K562 (cell line): ENCODE results near the gene TNFRSF13B. TPM values are rescaled to one million over a fixed set of nuclear protein-coding genes. Genes with fewer than 3 reads are reported as not detected.

Experiments
- SMARCB1 ChIP-seq: IDR thresholded peaks from 2 replicates; pipeline ENCODE4 v1.6.1; 2011; ENCODE audit warnings: improper control_type of control experiment, low read depth; ENCODE audit not compliant: insufficient read length
- TAF15 ChIP-seq: fragments of 200-400 bp; formaldehyde crosslinking; IDR thresholded peaks from 2 replicates; pipeline ENCODE4 v1.6.1; 2017; ENCODE audit warnings: mild to moderate bottlenecking, low read depth, low read length, moderate library complexity
- TEAD1 ChIP-seq, 2 experiments: fragments of 450-650 bp in 1 of 2; sonication (generic) in 1 of 2; formaldehyde crosslinking; IDR thresholded peaks; 2 replicates each; pipeline versions ENCODE4 v1.4.0 to v1.8.0; 2020 to 2022; ENCODE audit warnings: mild to moderate bottlenecking in 2 of 2, missing genetic modification reagents in 1 of 2
- UBTF ChIP-seq, 2 experiments: IDR thresholded peaks; 2 replicates each; pipeline ENCODE4 v1.6.1; 2012; ENCODE audit warnings: improper control_type of control experiment in 2 of 2, low read depth in 2 of 2, low read length in 2 of 2, borderline replicate concordance in 1 of 2
- ZBTB40 ChIP-seq, 2 experiments: fragments of 450-650 bp in 1 of 2; sonication (generic) in 1 of 2; formaldehyde crosslinking in 1 of 2; IDR thresholded peaks; 2 replicates each; pipeline versions ENCODE4 v1.7.1 to v1.9.0; 2016 to 2022; ENCODE audit warnings: inconsistent platforms in 1 of 2, mild to moderate bottlenecking in 1 of 2, missing genetic modification reagents in 1 of 2
- ZBTB8A ChIP-seq: fragments of 450-650 bp; IDR thresholded peaks from 2 replicates; pipeline ENCODE4 v1.6.1; 2018; ENCODE audit warnings: mild to moderate bottlenecking, moderate library complexity; ENCODE audit not compliant: partially characterized antibody
- ZNF232 ChIP-seq: sonication (generic); formaldehyde crosslinking; IDR thresholded peaks from 2 replicates; pipeline ENCODE4 v1.8.0; 2022; ENCODE audit warnings: mild to moderate bottlenecking, missing genetic modification reagents
- polyA plus RNA-seq, 8 experiments: library from polyadenylated mRNA; depleted of rRNA in 4 of 8; stranded (reverse) in 5 of 8; unstranded in 3 of 8; fragments of >200 nt; fragmentation: Nextera tagmentation in 2 of 8; fragmentation: Illumina TruSeq in 1 of 8; extraction: Ambion mirVana in 2 of 8; extraction: Trizol in 1 of 8; gene quantifications; 2 replicates each; pipeline versions ENCODE4 v1.2.1 to v1.2.3, GENCODE V29; 2011 to 2014; ENCODE audit warnings: inconsistent platforms in 1 of 8, missing spikeins in 1 of 8
- total RNA-seq, 7 experiments: library from RNA; depleted of rRNA in 6 of 7; stranded (reverse); fragments of >200 nt in 6 of 7; fragmentation: Illumina TruSeq in 2 of 7; extraction: Trizol in 2 of 7; gene quantifications; 2 replicates each; pipeline versions ENCODE4 v1.2.1 to v1.2.3, GENCODE V29; 2011 to 2021; ENCODE audit warnings: low replicate concordance in 1 of 7
- TF ChIP-seq, protein P1 (sequence below): fragments of 450-650 bp; formaldehyde crosslinking; IDR thresholded peaks from 2 replicates; pipeline ENCODE4 v1.4.0; 2020; ENCODE audit warnings: mild to moderate bottlenecking, moderate library complexity

Gene TNFRSF13B
- total and polyA plus RNA-seq, 9 of the 15 experiments (the other 6 are each of a cell fraction or from before 2014, with no cell fraction given), result not detected

- TF ChIP-seq UBTF (IDR thresholded peaks at IDR 0.05; ENCODE audit: borderline replicate concordance in 1 of 2, low read depth in 2 of 2, low read length in 2 of 2) (no peak), ZBTB40 (IDR thresholded peaks at IDR 0.05) (no peak), ZBTB40 (CRISPR knock-in tag; IDR thresholded peaks at IDR 0.05) (no peak), ZNF232 (no peak), SMARCB1 (no peak), ZBTB8A (no peak), TAF15 (no peak), TEAD1 (CRISPR knock-in tag; IDR thresholded peaks at IDR 0.05) (no peak)
- TF ChIP-seq, protein P1, sequence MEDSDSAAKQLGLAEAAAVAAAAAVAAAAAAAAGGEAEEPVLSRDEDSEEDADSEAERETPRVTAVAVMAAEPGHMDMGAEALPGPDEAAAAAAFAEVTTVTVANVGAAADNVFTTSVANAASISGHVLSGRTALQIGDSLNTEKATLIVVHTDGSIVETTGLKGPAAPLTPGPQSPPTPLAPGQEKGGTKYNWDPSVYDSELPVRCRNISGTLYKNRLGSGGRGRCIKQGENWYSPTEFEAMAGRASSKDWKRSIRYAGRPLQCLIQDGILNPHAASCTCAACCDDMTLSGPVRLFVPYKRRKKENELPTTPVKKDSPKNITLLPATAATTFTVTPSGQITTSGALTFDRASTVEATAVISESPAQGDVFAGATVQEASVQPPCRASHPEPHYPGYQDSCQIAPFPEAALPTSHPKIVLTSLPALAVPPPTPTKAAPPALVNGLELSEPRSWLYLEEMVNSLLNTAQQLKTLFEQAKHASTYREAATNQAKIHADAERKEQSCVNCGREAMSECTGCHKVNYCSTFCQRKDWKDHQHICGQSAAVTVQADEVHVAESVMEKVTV (CRISPR knock-in tag), result no peak
Observed at GRCh38 chr17:16989230-16989952, 17.5 kb upstream of the TNFRSF13B start (continued).
